SU-DHL-6 (cell line): ENCODE measurements around the gene IRF7.
"Not testable (repeated sequence)": the region's sequence is repeated elsewhere in the genome, so short reads cannot be mapped to it uniquely, and the experiment has no call there.

Experiments used
- H2AFZ ChIP-seq: fragments of 200-600 bp; sonication (generic); 2 replicates; pipeline ENCODE4 v1.6.1; 2014; ENCODE audit warnings: low read depth, mild to moderate bottlenecking, moderate library complexity, mixed read lengths, antibody characterized with exemption, low read length; ENCODE audit not compliant: severe bottlenecking
- H3F3A ChIP-seq: fragments of 200-600 bp; shearing (Covaris generic); 2 replicates; pipeline ENCODE4 v1.6.0; 2016; ENCODE audit warnings: antibody characterized with exemption, mild to moderate bottlenecking; ENCODE audit not compliant: insufficient read depth
- H3K27ac ChIP-seq: fragments of 200-600 bp; sonication (generic); 2 replicates; pipeline ENCODE4 v1.5.1; 2016; ENCODE audit warnings: low read depth, mild to moderate bottlenecking, low read length, moderate library complexity, mixed read lengths
- H3K27me3 ChIP-seq: fragments of 200-600 bp; sonication (generic), shearing (Covaris generic); 2 replicates; pipeline ENCODE4 v1.6.0; 2014; ENCODE audit warnings: mild to moderate bottlenecking, low read length
- H3K36me3 ChIP-seq: fragments of 200-600 bp; sonication (generic); 2 replicates; pipeline ENCODE4 v1.6.1; 2014; ENCODE audit warnings: mild to moderate bottlenecking, low read length, mixed read lengths
- H3K4me2 ChIP-seq: fragments of 300-600, 200-600 bp; shearing (Covaris generic), sonication (generic); 2 replicates; pipeline ENCODE4 v1.6.0; 2014; ENCODE audit warnings: low read length, low read depth, mild to moderate bottlenecking; ENCODE audit not compliant: poor library complexity, severe bottlenecking
- H3K4me3 ChIP-seq: fragments of 200-600 bp; sonication (generic); 2 replicates; pipeline ENCODE4 v1.5.1; 2014; ENCODE audit warnings: antibody characterized with exemption, low read length, mild to moderate bottlenecking, mixed read lengths; ENCODE audit not compliant: insufficient read depth, poor library complexity, severe bottlenecking
- H3K79me2 ChIP-seq: fragments of 200-600 bp; sonication (generic); 2 replicates; pipeline ENCODE4 v1.6.1; 2014; ENCODE audit warnings: mild to moderate bottlenecking, low read length, moderate library complexity; ENCODE audit not compliant: insufficient read depth
- H3K9ac ChIP-seq: fragments of 200-600 bp; sonication (generic); 2 replicates; pipeline ENCODE4 v1.7.0; 2014; ENCODE audit warnings: mild to moderate bottlenecking, low read length
- H3K9me2 ChIP-seq: fragments of 200-600 bp; sonication (generic); replicated peaks from 2 replicates; pipeline ENCODE4 v1.6.1; 2014; ENCODE audit warnings: low read length; ENCODE audit not compliant: insufficient read depth
- H3K9me3 ChIP-seq: fragments of 200-600 bp; sonication (generic); 2 replicates; pipeline ENCODE4 v1.6.1; 2014; ENCODE audit warnings: low read length, mixed read lengths; ENCODE audit not compliant: insufficient read depth
- H4K20me1 ChIP-seq: fragments of 200-600 bp; sonication (generic); 2 replicates; pipeline ENCODE4 v1.6.1; 2014; ENCODE audit warnings: low read depth, mild to moderate bottlenecking, antibody characterized with exemption, low read length, moderate library complexity, mixed read lengths
- EZH2phosphoT487 ChIP-seq: fragments of 200-600 bp; sonication (generic), shearing (Covaris generic); conservative IDR thresholded peaks from 2 replicates; pipeline ENCODE4 v1.6.1; 2018; ENCODE audit warnings: mild to moderate bottlenecking, antibody characterized with exemption, low read length, moderate library complexity, mixed read lengths
- TF ChIP-seq, protein P1 (sequence below): fragments of 200-600 bp; sonication (generic); IDR thresholded peaks from one replicate; pipeline ENCODE4 v1.5.1; 2017; ENCODE audit warnings: antibody characterized with exemption, mild to moderate bottlenecking, low read length, moderate library complexity; ENCODE audit not compliant: insufficient read depth, poor library complexity, severe bottlenecking

IRF7 gene

DNA sequence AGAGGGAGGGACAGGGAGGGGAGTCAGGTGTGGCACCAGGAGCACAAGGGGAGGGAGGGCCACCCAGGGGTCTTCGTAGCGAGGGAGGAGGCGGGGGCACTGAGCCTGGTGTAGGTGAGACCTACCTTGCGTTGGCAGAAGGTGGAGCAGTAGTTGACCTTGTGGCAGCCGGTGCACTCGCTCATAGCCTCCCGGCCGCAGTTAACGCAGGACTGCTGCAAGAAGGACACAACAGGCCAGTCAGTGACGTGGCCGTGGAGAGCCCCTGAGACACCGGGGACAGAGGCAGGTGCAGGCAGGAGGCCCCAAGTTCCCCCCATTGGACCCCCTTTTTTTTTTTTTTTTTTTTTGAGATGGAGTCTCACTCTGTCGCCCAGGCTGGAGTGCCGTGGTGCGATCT lies 38.1 kb upstream of the IRF7 start:
- TF ChIP-seq, protein P1, sequence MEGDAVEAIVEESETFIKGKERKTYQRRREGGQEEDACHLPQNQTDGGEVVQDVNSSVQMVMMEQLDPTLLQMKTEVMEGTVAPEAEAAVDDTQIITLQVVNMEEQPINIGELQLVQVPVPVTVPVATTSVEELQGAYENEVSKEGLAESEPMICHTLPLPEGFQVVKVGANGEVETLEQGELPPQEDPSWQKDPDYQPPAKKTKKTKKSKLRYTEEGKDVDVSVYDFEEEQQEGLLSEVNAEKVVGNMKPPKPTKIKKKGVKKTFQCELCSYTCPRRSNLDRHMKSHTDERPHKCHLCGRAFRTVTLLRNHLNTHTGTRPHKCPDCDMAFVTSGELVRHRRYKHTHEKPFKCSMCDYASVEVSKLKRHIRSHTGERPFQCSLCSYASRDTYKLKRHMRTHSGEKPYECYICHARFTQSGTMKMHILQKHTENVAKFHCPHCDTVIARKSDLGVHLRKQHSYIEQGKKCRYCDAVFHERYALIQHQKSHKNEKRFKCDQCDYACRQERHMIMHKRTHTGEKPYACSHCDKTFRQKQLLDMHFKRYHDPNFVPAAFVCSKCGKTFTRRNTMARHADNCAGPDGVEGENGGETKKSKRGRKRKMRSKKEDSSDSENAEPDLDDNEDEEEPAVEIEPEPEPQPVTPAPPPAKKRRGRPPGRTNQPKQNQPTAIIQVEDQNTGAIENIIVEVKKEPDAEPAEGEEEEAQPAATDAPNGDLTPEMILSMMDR: no peak
- TF ChIP-seq EZH2phosphoT487: no peak
- Histone ChIP-seq H3K27ac (no peak overlapping the region), H3K4me3 (no peak overlapping the region), H4K20me1 (no peaks in the 10 kb centered on the region), H3K4me2 (no peak overlapping the region), H3F3A (no peaks in the 10 kb centered on the region), H3K27me3 (no peaks in the 10 kb centered on the region), H3K9me2 (no peaks in the 10 kb centered on the region), H3K36me3 (no peaks in the 10 kb centered on the region), H3K9ac (no peak overlapping the region), H3K9me3 (no peaks in the 10 kb centered on the region), H3K79me2 (no peaks in the 10 kb centered on the region), H2AFZ (no peak overlapping the region)

DNA sequence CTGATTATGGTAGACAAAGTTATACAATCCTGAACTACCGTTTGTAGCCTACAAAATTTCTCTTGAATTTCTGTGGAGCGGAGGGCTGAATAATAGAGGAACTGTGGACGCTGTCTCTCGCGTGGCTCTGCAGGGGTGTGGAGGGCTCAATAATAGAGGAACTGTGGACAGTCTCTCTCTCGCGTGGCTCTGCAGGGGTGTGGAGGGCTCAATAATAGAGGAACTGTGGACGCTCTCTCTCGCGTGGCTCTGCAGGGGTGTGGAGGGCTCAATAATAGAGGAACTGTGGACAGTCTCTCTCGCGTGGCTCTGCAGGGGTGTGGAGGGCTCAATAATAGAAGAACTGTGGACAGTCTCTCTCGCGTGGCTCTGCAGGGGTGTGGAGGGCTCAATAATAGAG lies 37.4 kb upstream of the IRF7 start:
- not testable (repeated sequence) for H4K20me1 ChIP-seq

DNA sequence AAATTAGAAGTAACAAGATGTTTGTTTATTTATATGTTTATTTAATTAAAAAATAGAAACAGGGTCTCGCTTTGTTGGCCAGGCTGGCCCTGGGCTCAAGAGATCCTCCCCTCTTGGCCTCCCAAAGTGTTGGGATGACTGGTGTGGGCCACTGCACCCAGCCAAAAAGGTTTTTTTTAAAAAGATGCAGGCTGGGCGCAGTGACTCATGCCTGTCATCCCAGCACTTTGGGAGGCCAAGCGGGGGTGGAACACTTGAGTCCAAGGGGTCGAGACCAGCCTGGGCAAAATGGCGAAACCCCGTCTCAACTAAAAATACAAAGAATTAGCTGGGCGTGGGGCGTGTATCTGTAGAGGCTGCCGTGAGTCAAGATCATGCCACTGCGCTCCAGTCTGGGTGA lies 34.7 kb upstream of the IRF7 start:
- H3F3A ChIP-seq: no peaks in the 10 kb centered on the region; the same call in 1 of the 2 replicates
- H3K4me2 ChIP-seq: no peak overlapping the region
- H3K79me2 ChIP-seq: no peaks in the 10 kb centered on the region
- no peaks in the 10 kb centered on the region for H3K9me3 ChIP-seq
- H3K36me3 ChIP-seq: no peaks in the 10 kb centered on the region
- H4K20me1 ChIP-seq: no peaks in the 10 kb centered on the region
- no peaks in the 10 kb centered on the region for H3K27me3 ChIP-seq
- no peak overlapping the region for H3K27ac ChIP-seq
- H3K4me3 ChIP-seq: no peak overlapping the region
- H2AFZ ChIP-seq: no peak overlapping the region
- TF ChIP-seq EZH2phosphoT487: no peak
- TF ChIP-seq, protein P1: no peak
- H3K9me2 ChIP-seq: no peaks in the 10 kb centered on the region
- H3K9ac ChIP-seq: no peak overlapping the region

More for the DNA sequence above, 37.4 kb upstream of the IRF7 start:
- not testable (repeated sequence) for H3K9ac ChIP-seq, H3K27ac ChIP-seq, H3K9me2 ChIP-seq, H3K4me3 ChIP-seq, H3F3A ChIP-seq, H3K36me3 ChIP-seq, H2AFZ ChIP-seq, H3K9me3 ChIP-seq, H3K27me3 ChIP-seq, H3K4me2 ChIP-seq, H3K79me2 ChIP-seq

- not testable (repeated sequence) for H3K9ac ChIP-seq, H3K4me2 ChIP-seq, H3F3A ChIP-seq, H3K9me3 ChIP-seq, H3K27me3 ChIP-seq, H3K79me2 ChIP-seq, H4K20me1 ChIP-seq, H2AFZ ChIP-seq, H3K9me2 ChIP-seq, H3K36me3 ChIP-seq, H3K27ac ChIP-seq, H3K4me3 ChIP-seq
Measured at GRCh38 chr11:647672-648158, 32.0 kb upstream of the IRF7 start.
